Lower leg skin (tissue), 3 donors: ENCODE data around the gene IMMP2L.

Experiments
- CTCF ChIP-seq, 3 donors: fragments of 450-650 bp; IDR thresholded peaks; one replicate each; pipeline ENCODE4 v1.5.1; 2016; ENCODE audit warnings: antibody characterized with exemption in 3 of 3, mild to moderate bottlenecking in 3 of 3, moderate library complexity in 2 of 3
- POLR2A ChIP-seq, 2 donors: fragments of 450-650 bp; IDR thresholded peaks; one replicate each; pipeline ENCODE4 v1.6.1; 2016 to 2017; ENCODE audit warnings: antibody characterized with exemption in 2 of 2, mild to moderate bottlenecking in 1 of 2, moderate library complexity in 1 of 2

DNA sequence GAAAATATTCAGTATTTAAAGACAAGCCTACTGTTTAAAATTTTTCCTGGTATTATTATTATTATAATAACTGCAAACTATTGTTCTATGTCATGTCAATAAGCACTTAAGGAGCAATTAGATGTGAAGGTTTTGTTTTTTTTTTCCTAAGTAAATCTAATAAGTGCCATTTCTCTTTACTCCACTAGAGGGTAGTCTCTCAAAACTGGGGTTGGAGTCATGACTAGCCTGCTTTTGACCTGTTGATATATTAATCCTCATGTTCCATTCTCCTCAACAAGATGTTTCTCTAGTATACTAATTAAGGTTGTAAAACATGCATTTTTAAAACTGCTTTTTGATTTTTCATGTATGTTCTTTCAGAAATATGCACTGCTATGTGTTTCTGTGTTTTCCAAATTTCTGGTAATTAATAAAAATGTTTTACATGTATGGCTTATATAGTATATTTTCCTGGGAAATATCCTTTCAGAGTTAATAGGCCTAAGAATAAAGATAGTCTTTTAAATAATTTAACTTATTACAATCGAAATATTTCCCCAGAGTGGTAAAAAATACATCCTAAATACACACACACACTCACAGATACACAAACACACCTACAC is 472.4 kb downstream of the IMMP2L start:
- TF ChIP-seq CTCF (IDR thresholded peaks at IDR 0.05) (no peak), POLR2A (IDR thresholded peaks at IDR 0.05) (no peak)
